GM15510 (cell line): ENCODE results near the gene AP3B1.

ENCODE experiments used
- POLR2A ChIP-seq: IDR thresholded peaks from 3 replicates; pipeline ENCODE4 v1.6.1; 2011; ENCODE audit warnings: borderline replicate concordance; ENCODE audit not compliant: insufficient read length; ENCODE audit errors: extremely low read depth

AP3B1 gene

GRCh38 chr5:78221964-78222451, 72.5 kb downstream of the AP3B1 start:
- no peak for TF ChIP-seq POLR2A

- TF ChIP-seq POLR2A: no peak
Measured at GRCh38 chr5:78221467-78221866, 73.0 kb downstream of the AP3B1 start.

GRCh38 chr5:78215972-78216371, 78.5 kb downstream of the AP3B1 start:
- TF ChIP-seq POLR2A: no peak

- TF ChIP-seq POLR2A: no peak
Measured at GRCh38 chr5:78215565-78215964, 78.9 kb downstream of the AP3B1 start.

GRCh38 chr5:78213799-78214198, 80.7 kb downstream of the AP3B1 start:
- no peak for TF ChIP-seq POLR2A

- no peak for TF ChIP-seq POLR2A
Measured at GRCh38 chr5:78211052-78211451, 83.4 kb downstream of the AP3B1 start.

GRCh38 chr5:78204241-78204640, 90.3 kb downstream of the AP3B1 start:
- no peak for TF ChIP-seq POLR2A

GRCh38 chr5:78203815-78204214, 90.7 kb downstream of the AP3B1 start:
- TF ChIP-seq POLR2A: no peak

GRCh38 chr5:78190402-78190801, 104.1 kb downstream of the AP3B1 start:
- no peak for TF ChIP-seq POLR2A

- TF ChIP-seq POLR2A: no peak
Measured at GRCh38 chr5:78187172-78187571, 107.3 kb downstream of the AP3B1 start.

- no peak for TF ChIP-seq POLR2A
Measured at GRCh38 chr5:78182838-78183237, 111.7 kb downstream of the AP3B1 start.

- no peak for TF ChIP-seq POLR2A
Measured at GRCh38 chr5:78178356-78178755, 116.1 kb downstream of the AP3B1 start.

GRCh38 chr5:78162253-78162862, 132.1 kb downstream of the AP3B1 start:
- no peak for TF ChIP-seq POLR2A

- no peak for TF ChIP-seq POLR2A
Measured at GRCh38 chr5:78157001-78157400, 137.5 kb downstream of the AP3B1 start.

- no peak for TF ChIP-seq POLR2A
Measured at GRCh38 chr5:78151594-78152271, 142.8 kb downstream of the AP3B1 start.

- no peak for TF ChIP-seq POLR2A
Measured at GRCh38 chr5:78137290-78137689, 157.2 kb downstream of the AP3B1 start.

GRCh38 chr5:78133423-78133822, 161.1 kb downstream of the AP3B1 start:
- no peak for TF ChIP-seq POLR2A

- TF ChIP-seq POLR2A: no peak
Measured at GRCh38 chr5:78132507-78132906, 162.0 kb downstream of the AP3B1 start.

GRCh38 chr5:78129597-78129996, 164.9 kb downstream of the AP3B1 start:
- TF ChIP-seq POLR2A: no peak
